Natural killer cell (primary cell): ENCODE measurements around the gene LACC1. TPM values are rescaled to one million over a fixed set of nuclear protein-coding genes. Genes with fewer than 3 reads are reported as not detected.

Source experiments
- ATAC-seq, 3 donors: fragments of 150-1000 bp in 2 of 3; fragments of 200-7000 bp in 1 of 3; cut with Tn5 transposase; 1 replicate in 1 of 3; 2 replicates in 2 of 3; pipeline ENCODE4 v1.10.0; 2021; ENCODE audit warnings: mild to moderate bottlenecking in 2 of 3, moderate library complexity in 2 of 3
- DNase-seq, 2 donors: peaks; one replicate each; pipeline versions ENCODE4 v3.0.0 to v3.0.0-alpha.2; 2013 to 2021; ENCODE audit warnings: mixed read lengths in 1 of 2
- H3K27ac ChIP-seq: one replicate; pipeline ENCODE4 v1.5.1; 2013; ENCODE audit warnings: mild to moderate bottlenecking, low read length
- H3K27me3 ChIP-seq: one replicate; pipeline ENCODE4 v1.6.1; 2013; ENCODE audit warnings: low read length; ENCODE audit not compliant: control insufficient read depth, insufficient read depth
- H3K36me3 ChIP-seq: one replicate; pipeline ENCODE4 v1.6.1; 2013; ENCODE audit warnings: low read length; ENCODE audit not compliant: control insufficient read depth, insufficient read depth
- H3K4me1 ChIP-seq: one replicate; pipeline ENCODE4 v1.6.1; 2013; ENCODE audit warnings: low read length; ENCODE audit not compliant: control insufficient read depth, insufficient read depth
- H3K4me3 ChIP-seq: one replicate; pipeline ENCODE4 v1.5.1; 2013; ENCODE audit warnings: low read length
- H3K9me3 ChIP-seq: one replicate; pipeline ENCODE4 v1.6.1; 2013; ENCODE audit warnings: low read length; ENCODE audit not compliant: control insufficient read depth, insufficient read depth
- H3K27ac Mint-ChIP-seq, 2 donors: one replicate each; pipeline ENCODE4 v1.8.0; 2022; ENCODE audit warnings: mild to moderate bottlenecking in 2 of 2, mixed read lengths in 2 of 2, moderate library complexity in 1 of 2
- H3K27me3 Mint-ChIP-seq, 2 donors: one replicate each; pipeline ENCODE4 v1.8.0; 2022; ENCODE audit warnings: low read depth in 2 of 2, mixed read lengths in 2 of 2
- H3K36me3 Mint-ChIP-seq: one replicate; pipeline ENCODE4 v1.8.0; 2022; ENCODE audit warnings: mixed read lengths
- H3K4me1 Mint-ChIP-seq, 2 donors: one replicate each; pipeline ENCODE4 v1.8.0; 2022; ENCODE audit warnings: mixed read lengths in 2 of 2
- H3K4me3 Mint-ChIP-seq: one replicate; pipeline ENCODE4 v1.8.0; 2022; ENCODE audit warnings: mild to moderate bottlenecking, moderate library complexity, mixed read lengths
- H3K9me3 Mint-ChIP-seq, 2 donors: one replicate each; pipeline ENCODE4 v1.8.0; 2022; ENCODE audit warnings: mixed read lengths in 2 of 2
- WGBS: methylation state at CpG from one replicate; pipeline ENCODE4 v1.1.7; 2013; ENCODE audit warnings: missing lambda C conversion rate; ENCODE audit not compliant: insufficient coverage; 5-methylcytosine and 5-hydroxymethylcytosine counted together
- intact Hi-C: fragments of 100-400 bp; cut with micrococcal nuclease; formaldehyde crosslinking; loops from one replicate; pipeline ENCODE4 v1.14.2; 2022
- total RNA-seq, 4 donors: library from RNA; stranded (reverse); fragments of 120-200 nt in 1 of 4; gene quantifications; one replicate each; pipeline versions ENCODE4 v1.2.3 to v1.2.4, GENCODE V29; 2013 to 2022
- TF ChIP-seq, protein P1 (sequence below): fragments of 200-600 bp; IDR thresholded peaks from one replicate; pipeline ENCODE4 v1.8.0; 2022; ENCODE audit warnings: antibody characterized with exemption

LACC1 gene
- total RNA-seq, 3 donors from 2014 or later (not counting 1 experiment from before 2014, with no cell fraction given) = 1.1 to 4.3 (median 2.8) TPM

DNA sequence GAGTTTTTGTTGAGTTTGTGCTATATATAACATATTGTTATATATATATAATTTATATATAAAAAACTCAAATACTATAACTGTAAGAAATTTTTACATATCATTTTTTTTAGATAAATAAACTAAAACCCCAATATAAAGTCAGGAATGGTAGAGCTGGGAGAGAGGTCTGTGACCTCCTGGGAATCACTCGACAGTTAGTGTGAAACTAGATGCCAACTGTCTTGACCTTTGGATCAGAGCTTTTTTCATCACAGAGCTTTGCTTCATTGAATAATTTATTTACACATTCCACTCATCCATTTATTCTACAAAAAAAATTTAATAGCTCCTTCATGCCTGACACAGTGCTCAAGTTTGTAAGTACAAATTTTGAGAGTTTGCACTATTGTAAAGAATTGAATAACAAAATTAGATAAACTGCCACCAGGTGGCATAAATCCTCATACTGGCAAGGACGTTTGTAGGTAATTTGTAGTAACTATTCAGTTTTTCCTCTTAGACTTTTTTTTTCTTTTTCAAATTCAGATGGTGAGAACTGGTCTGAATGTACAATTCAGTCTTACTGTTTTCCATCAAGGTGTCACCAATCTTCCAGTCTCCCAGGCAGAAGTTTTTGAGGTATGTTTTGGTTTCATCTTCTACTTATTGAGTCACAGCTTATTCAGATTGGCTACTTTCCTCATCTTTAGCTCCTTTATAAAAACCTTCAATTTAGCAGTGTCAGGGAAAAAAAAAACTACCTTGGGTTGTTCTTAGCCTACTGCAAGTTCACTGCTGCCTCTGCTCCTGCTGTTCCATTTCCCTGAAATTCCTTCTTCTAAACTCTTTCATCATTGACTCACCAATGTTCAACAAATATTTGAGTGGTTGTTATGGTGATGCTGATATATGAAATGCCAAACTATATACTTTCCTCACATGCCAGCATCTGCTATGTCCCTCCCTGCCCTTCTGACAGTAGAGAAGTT, 28.7 kb downstream of the LACC1 start:
- Mint-ChIP-seq H3K9me3 (no peaks in the 10 kb centered on the region), H3K27ac (no peak overlapping the region), H3K36me3 (no peaks in the 10 kb centered on the region), H3K4me1 (peaks cover 0 to 5% of the 10 kb centered on the region in 2 donors), H3K4me3 (no peak overlapping the region), H3K27me3 (peaks cover 12 to 32% of the 10 kb centered on the region in 2 donors)
- H3K9me3 ChIP-seq = no peaks in the 10 kb centered on the region
- no peaks in the 10 kb centered on the region for H3K27me3 ChIP-seq
- DNase-seq = peak in 1 of 2 donors; percentile 57
- H3K4me3 ChIP-seq = no peak overlapping the region
- H3K27ac ChIP-seq = no peak overlapping the region
- intact Hi-C loops = loop anchor here (5.0 to 10.0 kb wide), 4 partner anchors 54 to 1399 kb away; no protein-coding TSS in a partner anchor
- no peaks in the 10 kb centered on the region for H3K4me1 ChIP-seq
- TF ChIP-seq, protein P1, sequence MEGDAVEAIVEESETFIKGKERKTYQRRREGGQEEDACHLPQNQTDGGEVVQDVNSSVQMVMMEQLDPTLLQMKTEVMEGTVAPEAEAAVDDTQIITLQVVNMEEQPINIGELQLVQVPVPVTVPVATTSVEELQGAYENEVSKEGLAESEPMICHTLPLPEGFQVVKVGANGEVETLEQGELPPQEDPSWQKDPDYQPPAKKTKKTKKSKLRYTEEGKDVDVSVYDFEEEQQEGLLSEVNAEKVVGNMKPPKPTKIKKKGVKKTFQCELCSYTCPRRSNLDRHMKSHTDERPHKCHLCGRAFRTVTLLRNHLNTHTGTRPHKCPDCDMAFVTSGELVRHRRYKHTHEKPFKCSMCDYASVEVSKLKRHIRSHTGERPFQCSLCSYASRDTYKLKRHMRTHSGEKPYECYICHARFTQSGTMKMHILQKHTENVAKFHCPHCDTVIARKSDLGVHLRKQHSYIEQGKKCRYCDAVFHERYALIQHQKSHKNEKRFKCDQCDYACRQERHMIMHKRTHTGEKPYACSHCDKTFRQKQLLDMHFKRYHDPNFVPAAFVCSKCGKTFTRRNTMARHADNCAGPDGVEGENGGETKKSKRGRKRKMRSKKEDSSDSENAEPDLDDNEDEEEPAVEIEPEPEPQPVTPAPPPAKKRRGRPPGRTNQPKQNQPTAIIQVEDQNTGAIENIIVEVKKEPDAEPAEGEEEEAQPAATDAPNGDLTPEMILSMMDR = peak; percentile 67
- H3K36me3 ChIP-seq = no peaks in the 10 kb centered on the region
- 100% methylated on average over 1 of the region's 2 CpGs for WGBS
- ATAC-seq = peak in 1 of 3 donors; percentile 31

DNA sequence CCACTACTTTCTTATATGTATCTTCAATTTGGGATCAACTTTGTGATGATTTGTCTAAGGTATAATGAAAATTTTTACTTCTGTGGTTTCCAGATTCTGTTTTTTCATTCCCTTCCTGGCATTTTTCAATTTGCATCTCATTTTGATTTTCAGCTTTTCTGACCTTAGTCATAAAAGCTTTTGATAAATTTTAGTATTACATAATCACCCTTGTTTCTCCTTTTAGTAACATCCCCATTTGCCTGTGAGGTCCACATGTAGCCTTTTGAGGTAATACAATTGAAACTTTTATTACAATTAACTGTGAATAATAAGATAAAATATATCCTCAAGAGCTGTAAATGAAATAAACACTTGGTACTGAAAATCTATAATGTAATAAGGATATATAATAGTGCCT, 31.2 kb downstream of the LACC1 start:
- H3K27ac ChIP-seq = no peak overlapping the region
- DNase-seq (no peak), ATAC-seq (no peak)
- Mint-ChIP-seq H3K9me3 (no peaks in the 10 kb centered on the region), H3K27me3 (peaks cover 10 to 28% of the 10 kb centered on the region in 2 donors), H3K36me3 (no peaks in the 10 kb centered on the region), H3K27ac (no peak overlapping the region), H3K4me3 (no peak overlapping the region), H3K4me1 (peaks cover 0 to 5% of the 10 kb centered on the region in 2 donors)
- H3K36me3 ChIP-seq = no peaks in the 10 kb centered on the region
- H3K9me3 ChIP-seq = no peaks in the 10 kb centered on the region
- intact Hi-C loops = no loop called here
- no peaks in the 10 kb centered on the region for H3K27me3 ChIP-seq
- TF ChIP-seq, protein P1 = no peak
- no peaks in the 10 kb centered on the region for H3K4me1 ChIP-seq
- H3K4me3 ChIP-seq = no peak overlapping the region

GRCh38 chr13:43911278-43911677, 31.6 kb downstream of the LACC1 start:
- H3K36me3 Mint-ChIP-seq = no peaks in the 10 kb centered on the region
- no peak overlapping the region for H3K27ac Mint-ChIP-seq
- H3K27me3 Mint-ChIP-seq = peaks cover 9 to 24% of the 10 kb centered on the region in 2 donors
- Histone ChIP-seq H3K36me3 (no peaks in the 10 kb centered on the region), H3K4me1 (no peaks in the 10 kb centered on the region), H3K9me3 (no peaks in the 10 kb centered on the region), H3K27me3 (no peaks in the 10 kb centered on the region), H3K27ac (no peak overlapping the region), H3K4me3 (no peak overlapping the region)
- intact Hi-C loops = no loop called here
- peaks cover 0 to 5% of the 10 kb centered on the region in 2 donors for H3K4me1 Mint-ChIP-seq
- TF ChIP-seq, protein P1 = no peak
- DNase-seq = no peak
- WGBS = 17% methylated on average over 2 of the region's 2 CpGs
- no peak for ATAC-seq
- H3K9me3 Mint-ChIP-seq = no peaks in the 10 kb centered on the region
- no peak overlapping the region for H3K4me3 Mint-ChIP-seq
